NCI-H345 treated with DMSO at 0.1 percent for 48 hours (cell line): ENCODE measurements around the gene PRDM16.

Experiments
- DNase-seq: peaks from one replicate; lab custom pipeline; 2025; ENCODE audit not compliant: unreplicated experiment; lab: John Stamatoyannopoulos, UW

Gene PRDM16

DNA sequence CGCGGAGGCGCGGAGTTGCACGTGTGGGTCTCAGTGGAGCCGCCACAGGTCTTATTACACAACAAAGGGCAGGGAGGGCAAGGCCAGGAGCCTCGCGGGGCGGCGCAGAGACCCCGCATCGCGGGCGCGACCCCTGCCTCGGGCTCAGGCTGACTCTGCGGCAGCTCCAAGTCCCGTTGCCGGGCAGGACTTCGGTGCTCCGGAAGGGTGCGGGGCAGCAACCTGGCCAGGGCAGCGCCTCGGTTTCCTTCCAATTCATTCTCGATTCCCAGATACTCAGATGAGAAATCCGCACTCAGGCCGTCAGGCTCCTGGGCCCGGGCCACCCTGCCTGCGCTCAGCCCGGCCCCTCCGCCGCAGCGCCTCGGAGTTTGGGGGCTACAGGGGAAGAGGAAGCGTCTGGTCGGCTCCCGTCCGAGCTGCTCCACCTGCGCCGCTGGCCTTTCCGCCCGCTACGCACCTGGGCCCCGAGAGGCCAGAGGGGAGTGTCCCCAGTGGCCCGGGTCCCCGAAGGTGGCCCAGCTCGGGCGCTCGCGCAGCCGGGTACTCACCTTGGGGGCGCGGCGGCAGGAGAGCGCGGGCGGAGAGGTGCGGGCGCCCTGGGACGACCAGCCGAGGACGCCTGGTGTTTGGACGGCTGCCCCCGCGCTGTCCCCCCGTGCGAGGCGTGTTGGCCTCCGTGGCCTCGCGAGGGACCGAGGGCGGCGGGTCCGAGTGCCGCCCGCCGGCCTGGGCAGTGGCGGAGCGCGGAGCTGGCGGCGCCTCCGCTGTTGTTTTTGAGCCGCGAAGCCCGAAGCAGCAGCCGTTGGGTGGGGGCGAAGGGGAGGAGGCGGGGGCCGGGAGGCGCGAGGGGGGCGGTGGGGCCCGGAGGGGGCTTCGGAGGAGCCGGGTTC lies 1.1 kb upstream of the PRDM16 start:
- DNase-seq: no peak

GRCh38 chr1:3069491-3070308 lies 697 bp downstream of the PRDM16 start:
- DNase-seq: no peak

DNA sequence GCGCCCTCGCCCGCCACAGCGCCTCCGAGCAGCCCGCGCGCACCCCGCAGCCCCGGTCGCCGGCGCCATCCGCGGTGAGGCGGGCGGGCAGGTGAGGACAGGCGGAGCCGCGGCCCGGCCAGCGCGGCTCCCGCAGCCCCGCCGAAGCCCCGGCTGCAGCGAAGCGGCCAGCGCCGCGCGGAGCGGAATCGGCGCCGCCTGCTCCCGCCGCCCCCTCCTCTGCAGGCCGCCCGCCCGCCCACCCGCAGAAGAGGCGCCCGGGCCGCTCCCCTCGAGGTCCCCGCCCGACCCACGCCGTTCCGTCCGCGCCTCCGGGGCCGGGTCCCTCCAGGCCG lies 1.3 kb downstream of the PRDM16 start:
- no peak for DNase-seq

DNA sequence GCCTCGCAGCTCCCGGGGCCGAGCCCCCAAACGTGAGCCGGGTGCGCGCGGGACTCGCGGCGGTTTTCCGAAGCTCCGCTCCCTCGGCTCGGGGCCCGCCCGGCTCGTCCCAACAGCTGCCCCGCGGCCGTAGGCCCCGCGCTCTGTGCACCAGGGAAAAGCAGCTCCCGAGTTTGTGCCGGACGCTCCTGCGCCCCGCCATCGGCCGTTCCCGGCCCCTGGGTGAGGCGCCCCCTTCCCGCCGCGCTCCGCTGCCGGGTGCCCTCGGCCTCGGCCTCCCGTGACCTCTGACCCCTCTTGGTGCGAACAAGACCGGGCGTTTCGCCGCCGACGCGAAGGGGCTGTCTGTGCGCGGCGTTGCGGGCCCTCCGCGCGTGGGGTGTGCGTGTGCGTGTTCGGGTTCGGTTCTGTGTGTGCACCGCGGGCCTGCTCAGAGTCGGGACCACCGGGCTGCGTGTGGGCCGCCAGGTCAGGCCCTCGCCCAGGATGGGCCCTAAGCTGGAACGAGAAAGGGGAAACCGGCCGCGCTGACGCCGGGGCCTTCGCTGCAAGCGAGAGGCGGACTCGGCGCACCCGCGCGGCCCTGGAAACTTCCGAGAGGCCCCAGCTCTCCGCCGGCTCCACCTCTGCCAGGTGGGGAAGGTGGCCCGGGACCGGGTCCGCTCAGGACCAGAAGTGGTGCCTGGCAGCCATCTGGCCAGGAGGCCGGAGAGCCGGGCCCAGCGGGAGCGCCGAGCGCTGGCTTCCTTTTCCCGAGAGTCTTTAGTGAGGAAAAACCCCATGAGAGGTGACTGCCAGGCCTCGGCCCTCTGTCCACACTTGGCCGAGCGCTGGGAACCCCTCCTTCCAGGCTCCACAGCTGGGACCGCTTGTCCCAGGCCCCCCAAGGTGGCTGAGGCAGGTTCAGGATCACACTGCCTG lies 1.9 kb downstream of the PRDM16 start:
- no peak for DNase-seq

GRCh38 chr1:3071565-3072390 lies 2.8 kb downstream of the PRDM16 start:
- no peak for DNase-seq

- no peak for DNase-seq
These were observed 3.6 kb downstream of the PRDM16 start for GRCh38 chr1:3072391-3073185.

GRCh38 chr1:3073186-3073488 lies 4.1 kb downstream of the PRDM16 start:
- DNase-seq: no peak

- DNase-seq: no peak
These were observed 4.7 kb downstream of the PRDM16 start for GRCh38 chr1:3073489-3074296.

DNA sequence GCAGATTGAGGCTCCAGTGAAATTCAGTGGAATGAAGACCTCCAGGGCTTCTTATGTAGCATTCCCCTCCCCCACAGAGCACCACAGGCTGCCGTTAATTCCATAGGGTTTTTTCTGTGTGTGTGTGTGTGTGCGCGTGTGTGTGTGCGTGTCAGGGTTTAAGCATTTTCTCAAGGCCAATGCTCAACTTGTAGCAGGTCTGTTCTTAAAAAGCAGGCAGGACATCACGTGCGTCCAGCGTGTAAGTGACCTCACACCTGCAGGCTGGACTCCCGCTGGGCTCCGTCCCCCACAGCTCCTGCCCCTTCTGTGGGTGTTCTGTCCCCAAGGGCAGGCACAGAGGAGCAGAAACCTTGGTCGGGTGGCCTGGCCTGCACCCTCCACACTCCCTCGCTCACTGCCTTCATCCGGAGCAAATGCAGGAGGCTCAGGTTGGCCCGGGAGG lies 5.3 kb downstream of the PRDM16 start:
- DNase-seq: no peak

GRCh38 chr1:3074800-3075199 lies 5.8 kb downstream of the PRDM16 start:
- no peak for DNase-seq

- DNase-seq: no peak
These were observed 6.8 kb downstream of the PRDM16 start for GRCh38 chr1:3075666-3076362.

DNA sequence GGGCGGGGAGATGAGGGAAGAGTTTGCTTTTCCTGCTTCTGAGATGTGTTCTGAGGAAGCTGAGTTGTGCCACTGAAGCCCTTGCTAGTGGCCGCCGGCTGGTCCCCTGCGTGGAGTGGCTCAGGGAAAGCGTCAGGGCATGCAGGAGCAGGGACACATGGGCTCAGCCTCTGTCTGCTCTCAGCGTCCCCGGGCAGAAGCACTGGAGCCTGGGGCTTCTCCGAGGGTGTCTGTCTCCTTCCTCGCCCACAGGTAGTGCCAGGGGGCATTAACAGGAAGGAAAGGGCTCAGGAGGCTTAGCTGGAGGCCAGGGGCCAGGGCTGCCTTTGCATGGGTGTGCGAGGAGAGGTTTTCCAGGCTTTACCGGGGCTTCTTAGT lies 7.3 kb downstream of the PRDM16 start:
- DNase-seq: no peak

- DNase-seq: no peak
These were observed 8.1 kb downstream of the PRDM16 start for GRCh38 chr1:3077081-3077480.

DNA sequence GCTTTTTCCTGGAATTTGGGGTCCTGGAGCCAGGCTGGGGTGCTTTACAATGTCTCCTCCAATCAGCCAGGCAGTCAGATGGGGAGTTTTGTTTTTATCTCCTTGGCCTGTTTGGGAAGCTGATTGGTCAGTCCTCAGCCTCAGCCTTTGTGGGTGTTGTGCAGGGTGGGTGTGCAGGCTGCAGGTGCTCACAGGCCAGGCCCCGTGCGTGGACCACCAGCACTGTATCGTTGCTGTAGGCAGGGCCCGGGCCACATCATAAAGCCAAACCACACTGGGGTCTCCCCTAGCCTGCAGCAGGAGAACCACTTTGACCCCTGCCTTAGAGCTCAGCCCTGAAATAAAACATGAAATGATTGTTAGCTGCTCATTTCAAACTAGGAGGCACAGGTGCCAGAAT lies 8.6 kb downstream of the PRDM16 start:
- no peak for DNase-seq

DNA sequence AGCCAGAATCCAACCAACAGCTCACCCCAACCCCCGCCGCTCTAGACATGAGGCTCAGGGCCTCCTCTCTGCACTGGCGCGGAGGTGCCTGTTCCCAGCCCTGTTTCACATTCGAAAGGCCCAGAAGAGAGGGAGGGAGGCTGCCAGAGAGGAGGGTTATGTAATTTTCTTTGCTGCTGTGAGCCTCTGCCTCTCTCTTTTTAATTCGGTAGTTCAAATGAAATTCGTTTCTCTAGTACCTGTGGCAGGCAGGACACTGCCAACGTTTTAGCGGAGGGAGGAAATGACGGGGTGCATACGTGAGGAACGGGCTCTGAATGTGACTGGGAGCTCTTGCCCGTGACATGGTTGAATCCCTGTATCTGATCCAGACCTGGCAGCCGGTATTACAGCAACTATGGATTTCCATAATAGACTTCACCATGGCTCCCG lies 9.4 kb downstream of the PRDM16 start:
- no peak for DNase-seq

DNA sequence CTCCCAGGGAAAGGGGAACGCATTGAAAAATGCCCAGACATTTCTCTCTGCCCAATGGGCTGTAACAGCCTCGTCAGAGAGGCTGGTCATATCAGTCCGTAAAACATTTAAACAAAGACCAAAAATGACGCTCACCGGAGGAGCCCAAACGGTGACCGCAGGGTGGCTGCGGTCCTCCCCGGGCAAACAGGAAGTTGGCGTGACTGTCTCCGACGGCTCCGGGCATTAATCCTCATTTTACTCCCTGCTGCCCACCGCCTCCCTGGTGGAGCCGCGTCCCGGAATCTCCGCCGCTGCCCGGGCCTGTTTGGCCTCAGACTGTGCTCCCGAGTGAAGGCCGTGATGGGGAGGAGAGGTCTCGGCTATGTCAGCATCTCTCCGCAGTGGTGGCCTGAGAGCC lies 9.9 kb downstream of the PRDM16 start:
- DNase-seq: no peak

GRCh38 chr1:3079381-3080052 lies 10.5 kb downstream of the PRDM16 start:
- DNase-seq: no peak
